Endothelial cell of hepatic sinusoid (primary cell): ENCODE data around the gene PHEX.
"Not testable (repeated sequence)": the region's sequence is repeated elsewhere in the genome, so short reads cannot be mapped to it uniquely, and the experiment has no call there.

Experiments used
- in situ Hi-C: cut with HindIII; loops from 2 replicates; pipeline ENCODE4 v1.10.0; 2017; ENCODE audit warnings: low sequenced_read_pairs

PHEX gene

GRCh38 chrX:22203186-22203585, 171.1 kb downstream of the PHEX start:
- in situ Hi-C loops: no loop called here

GRCh38 chrX:22206781-22207180, 174.7 kb downstream of the PHEX start:
- in situ Hi-C loops: no loop called here

- in situ Hi-C loops: no loop called here
Observed at GRCh38 chrX:22220941-22221340, 188.8 kb downstream of the PHEX start.

GRCh38 chrX:22234380-22234779, 202.3 kb downstream of the PHEX start:
- in situ Hi-C loops: no loop called here

GRCh38 chrX:22237479-22237878, 205.4 kb downstream of the PHEX start:
- in situ Hi-C loops: no loop called here

- in situ Hi-C loops: no loop called here
Observed at GRCh38 chrX:22246620-22247019, 214.5 kb downstream of the PHEX start.

GRCh38 chrX:22247169-22247568, 215.0 kb downstream of the PHEX start:
- in situ Hi-C loops: no loop called here

GRCh38 chrX:22248401-22248800, 216.3 kb downstream of the PHEX start:
- in situ Hi-C loops: no loop called here

GRCh38 chrX:22249371-22249770, 217.2 kb downstream of the PHEX start:
- in situ Hi-C loops: no loop called here

GRCh38 chrX:22268706-22269105, 236.6 kb downstream of the PHEX start:
- in situ Hi-C loops: no loop called here

GRCh38 chrX:22272613-22273012, 240.5 kb downstream of the PHEX start, which contains the start of gene CBLL2:
Gene CBLL2 (plus strand): TSS chrX:22272913. CDS start chrX:22272992, 79 bp downstream.
- in situ Hi-C loops: no loop called here

GRCh38 chrX:22273714-22274317, 241.7 kb downstream of the PHEX start:
- in situ Hi-C loops: no loop called here

GRCh38 chrX:22276781-22277180, 244.7 kb downstream of the PHEX start:
- in situ Hi-C loops: no loop called here

GRCh38 chrX:22278375-22278774, 246.2 kb downstream of the PHEX start:
- in situ Hi-C loops: no loop called here

GRCh38 chrX:22289209-22289608, 257.1 kb downstream of the PHEX start:
- in situ Hi-C loops: not testable (repeated sequence)

GRCh38 chrX:22296871-22297270, 264.7 kb downstream of the PHEX start:
- in situ Hi-C loops: no loop called here

GRCh38 chrX:22300130-22300529, 268.0 kb downstream of the PHEX start:
- in situ Hi-C loops: loop anchor here (5.0 kb wide), 1 partner anchor 87 kb away; no protein-coding TSS in a partner anchor
